ENCODE results near the gene WDR88.

GRCh38 chr19:33208371-33208895 is 76.5 kb downstream of the WDR88 start:
- TF ChIP-seq CTCF (IDR thresholded peaks at IDR 0.05; ENCODE audit: low read length) (no peak), EZH2 (IDR thresholded peaks at IDR 0.05; ENCODE audit: borderline replicate concordance, low read length) (no peak)
